ENCODE measurements around the gene RAPGEF5.

DNA sequence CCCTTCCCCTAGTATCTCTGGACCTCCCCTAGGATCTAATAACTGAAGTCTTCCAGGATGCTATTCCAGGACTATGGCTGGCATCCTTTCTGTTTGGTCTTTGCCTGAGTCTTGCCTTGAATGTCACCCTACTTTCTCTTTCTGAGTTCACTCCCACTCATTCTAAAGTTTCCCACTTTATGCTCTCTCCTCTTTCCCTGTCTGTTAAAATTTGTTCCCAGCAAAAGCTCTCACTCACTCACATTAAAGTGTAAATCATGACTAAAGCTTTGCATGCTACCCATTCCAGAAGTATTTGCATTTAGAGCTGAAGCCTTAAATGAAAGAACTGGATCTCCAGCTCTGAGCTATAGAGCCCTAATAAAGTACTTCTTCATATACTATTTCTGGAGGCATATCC lies 42.1 kb upstream of the RAPGEF5 start:
- TF ChIP-seq SIN3A (IDR thresholded peaks at IDR 0.05; ENCODE audit: low read depth, low read length), result no peak
- TF ChIP-seq, protein P1, sequence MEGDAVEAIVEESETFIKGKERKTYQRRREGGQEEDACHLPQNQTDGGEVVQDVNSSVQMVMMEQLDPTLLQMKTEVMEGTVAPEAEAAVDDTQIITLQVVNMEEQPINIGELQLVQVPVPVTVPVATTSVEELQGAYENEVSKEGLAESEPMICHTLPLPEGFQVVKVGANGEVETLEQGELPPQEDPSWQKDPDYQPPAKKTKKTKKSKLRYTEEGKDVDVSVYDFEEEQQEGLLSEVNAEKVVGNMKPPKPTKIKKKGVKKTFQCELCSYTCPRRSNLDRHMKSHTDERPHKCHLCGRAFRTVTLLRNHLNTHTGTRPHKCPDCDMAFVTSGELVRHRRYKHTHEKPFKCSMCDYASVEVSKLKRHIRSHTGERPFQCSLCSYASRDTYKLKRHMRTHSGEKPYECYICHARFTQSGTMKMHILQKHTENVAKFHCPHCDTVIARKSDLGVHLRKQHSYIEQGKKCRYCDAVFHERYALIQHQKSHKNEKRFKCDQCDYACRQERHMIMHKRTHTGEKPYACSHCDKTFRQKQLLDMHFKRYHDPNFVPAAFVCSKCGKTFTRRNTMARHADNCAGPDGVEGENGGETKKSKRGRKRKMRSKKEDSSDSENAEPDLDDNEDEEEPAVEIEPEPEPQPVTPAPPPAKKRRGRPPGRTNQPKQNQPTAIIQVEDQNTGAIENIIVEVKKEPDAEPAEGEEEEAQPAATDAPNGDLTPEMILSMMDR (IDR thresholded peaks at IDR 0.05 in 2 of 3, conservative IDR thresholded peaks at IDR 0.05 in 1 of 3; ENCODE audit: control insufficient read depth in 2 of 3, extremely low read depth in 1 of 3, insufficient read depth in 1 of 3, low read depth in 3 of 3, low read length in 3 of 3), result no peak
- TF ChIP-seq PAX8 (IDR thresholded peaks at IDR 0.05), result no peak
- no peak for TF ChIP-seq RFX5 (IDR thresholded peaks at IDR 0.05; ENCODE audit: low read depth, low read length)
- no peak for TF ChIP-seq HDAC2 (IDR thresholded peaks at IDR 0.05)
- TF ChIP-seq, protein P2, sequence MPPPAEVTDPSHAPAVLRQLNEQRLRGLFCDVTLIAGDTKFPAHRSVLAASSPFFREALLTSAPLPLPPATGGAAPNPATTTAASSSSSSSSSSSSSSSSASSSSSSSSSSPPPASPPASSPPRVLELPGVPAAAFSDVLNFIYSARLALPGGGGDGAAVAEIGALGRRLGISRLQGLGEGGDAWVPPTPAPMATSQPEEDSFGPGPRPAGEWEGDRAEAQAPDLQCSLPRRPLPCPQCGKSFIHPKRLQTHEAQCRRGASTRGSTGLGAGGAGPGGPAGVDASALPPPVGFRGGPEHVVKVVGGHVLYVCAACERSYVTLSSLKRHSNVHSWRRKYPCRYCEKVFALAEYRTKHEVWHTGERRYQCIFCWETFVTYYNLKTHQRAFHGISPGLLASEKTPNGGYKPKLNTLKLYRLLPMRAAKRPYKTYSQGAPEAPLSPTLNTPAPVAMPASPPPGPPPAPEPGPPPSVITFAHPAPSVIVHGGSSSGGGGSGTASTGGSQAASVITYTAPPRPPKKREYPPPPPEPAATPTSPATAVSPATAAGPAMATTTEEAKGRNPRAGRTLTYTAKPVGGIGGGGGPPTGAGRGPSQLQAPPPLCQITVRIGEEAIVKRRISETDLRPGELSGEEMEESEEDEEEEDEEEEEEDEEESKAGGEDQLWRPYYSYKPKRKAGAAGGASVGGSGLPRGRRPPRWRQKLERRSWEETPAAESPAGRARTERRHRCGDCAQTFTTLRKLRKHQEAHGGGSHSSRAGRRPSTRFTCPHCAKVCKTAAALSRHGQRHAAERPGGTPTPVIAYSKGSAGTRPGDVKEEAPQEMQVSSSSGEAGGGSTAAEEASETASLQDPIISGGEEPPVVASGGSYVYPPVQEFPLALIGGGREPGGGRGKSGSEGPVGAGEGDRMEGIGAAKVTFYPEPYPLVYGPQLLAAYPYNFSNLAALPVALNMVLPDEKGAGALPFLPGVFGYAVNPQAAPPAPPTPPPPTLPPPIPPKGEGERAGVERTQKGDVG (CRISPR knock-in tag; IDR thresholded peaks at IDR 0.05), result no peak
- TF ChIP-seq DPF2 (IDR thresholded peaks at IDR 0.05), result no peak
- TF ChIP-seq, protein P3, sequence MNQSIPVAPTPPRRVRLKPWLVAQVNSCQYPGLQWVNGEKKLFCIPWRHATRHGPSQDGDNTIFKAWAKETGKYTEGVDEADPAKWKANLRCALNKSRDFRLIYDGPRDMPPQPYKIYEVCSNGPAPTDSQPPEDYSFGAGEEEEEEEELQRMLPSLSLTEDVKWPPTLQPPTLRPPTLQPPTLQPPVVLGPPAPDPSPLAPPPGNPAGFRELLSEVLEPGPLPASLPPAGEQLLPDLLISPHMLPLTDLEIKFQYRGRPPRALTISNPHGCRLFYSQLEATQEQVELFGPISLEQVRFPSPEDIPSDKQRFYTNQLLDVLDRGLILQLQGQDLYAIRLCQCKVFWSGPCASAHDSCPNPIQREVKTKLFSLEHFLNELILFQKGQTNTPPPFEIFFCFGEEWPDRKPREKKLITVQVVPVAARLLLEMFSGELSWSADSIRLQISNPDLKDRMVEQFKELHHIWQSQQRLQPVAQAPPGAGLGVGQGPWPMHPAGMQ (IDR thresholded peaks at IDR 0.05; ENCODE audit: borderline replicate concordance), result no peak
- TF ChIP-seq ZNF24 (IDR thresholded peaks at IDR 0.05), result no peak
- TF ChIP-seq JUNB (IDR thresholded peaks at IDR 0.05), result no peak
- TF ChIP-seq EZH2 (IDR thresholded peaks at IDR 0.05; ENCODE audit: borderline replicate concordance, control insufficient read depth, low read depth, low read length), result no peak
- no peak for TF ChIP-seq EP300 (IDR thresholded peaks at IDR 0.05; ENCODE audit: borderline replicate concordance in 1 of 2, control insufficient read depth in 1 of 2, low read depth in 2 of 2, low read length in 2 of 2)
- TF ChIP-seq YY1 (IDR thresholded peaks at IDR 0.05; ENCODE audit: low read depth, low read length), result no peak
- TF ChIP-seq ZNF274 (IDR thresholded peaks at IDR 0.05; ENCODE audit: insufficient read depth, insufficient read length), result no peak

All from GM12878 (cell line).